PC-3 (cell line): ENCODE results near the gene IL10. TPM values are rescaled to one million over a fixed set of nuclear protein-coding genes. Genes with fewer than 3 reads are reported as not detected.

ENCODE experiments used
- ATAC-seq: fragments of 200-7000 bp; cut with Tn5 transposase; 2 replicates; pipeline ENCODE4 v1.9.1; 2020; ENCODE audit warnings: mild to moderate bottlenecking, moderate library complexity
- BruUV-seq: library from RNA; stranded (reverse); fragments of 400-500 nt; replicated peaks from 2 replicates; lab custom pipeline; 2021; lab: Mats Ljungman, UMichigan
- CTCF ChIA-PET: fragments of 300-600 bp; sonication (Branson Sonifier 250); formaldehyde crosslinking; loops from one replicate; lab custom pipeline; 2022; ENCODE audit warnings: antibody characterized with exemption; lab: Charles Lee
- POLR2A ChIA-PET: fragments of 300-600 bp; sonication (Branson Sonifier 250); formaldehyde crosslinking; loops from one replicate; lab custom pipeline; 2022; ENCODE audit warnings: antibody characterized with exemption; ENCODE audit not compliant: unreplicated experiment; lab: Charles Lee
- DNase-seq: peaks from one replicate; pipeline ENCODE4 v3.0.0-alpha.2; 2015
- H2AFZ ChIP-seq: fragments of 300-600 bp; sonication (generic); 2 replicates; pipeline ENCODE4 v1.6.0; 2016; ENCODE audit warnings: antibody characterized with exemption, low read length
- H3F3A ChIP-seq: fragments of 300-600 bp; sonication (generic); one replicate; pipeline ENCODE4 v1.6.0; 2017; ENCODE audit warnings: antibody characterized with exemption, low read length, control low read depth, mild to moderate bottlenecking; ENCODE audit not compliant: unreplicated experiment
- H3K27ac ChIP-seq: fragments of 300-600 bp; sonication (generic); 2 replicates; pipeline ENCODE4 v1.5.1; 2016; ENCODE audit warnings: mild to moderate bottlenecking, low read length
- H3K27me3 ChIP-seq: fragments of 300-600 bp; sonication (generic); 2 replicates; pipeline ENCODE4 v1.6.1; 2016; ENCODE audit warnings: low read length, mixed read lengths
- H3K36me3 ChIP-seq: fragments of 300-600 bp; sonication (generic); 2 replicates; pipeline ENCODE4 v1.6.1; 2016; ENCODE audit warnings: low read depth, mixed run types, low read length, mixed read lengths
- H3K4me1 ChIP-seq: fragments of 300-600 bp; sonication (generic); 2 replicates; pipeline ENCODE4 v1.5.1; 2016; ENCODE audit warnings: low read length; ENCODE audit not compliant: insufficient read depth
- H3K4me2 ChIP-seq: fragments of 300-600 bp; sonication (generic); 2 replicates; pipeline ENCODE4 v1.6.0; 2016; ENCODE audit warnings: low read length
- H3K4me3 ChIP-seq: fragments of 300-600 bp; sonication (generic); 2 replicates; pipeline ENCODE4 v1.5.1; 2016; ENCODE audit warnings: mild to moderate bottlenecking, low read length, mixed read lengths
- H3K79me2 ChIP-seq: fragments of 300-600 bp; sonication (generic); 2 replicates; pipeline ENCODE4 v1.6.1; 2017; ENCODE audit warnings: low read length, mixed read lengths
- H3K9ac ChIP-seq: fragments of 300-600 bp; sonication (generic); 2 replicates; pipeline ENCODE4 v1.6.0; 2016; ENCODE audit warnings: mild to moderate bottlenecking, low read length
- H3K9me2 ChIP-seq: fragments of 300-600 bp; sonication (generic); replicated peaks from 2 replicates; pipeline ENCODE4 v1.6.1; 2016; ENCODE audit warnings: mixed run types, low read length, mixed read lengths
- H3K9me3 ChIP-seq: fragments of 300-600 bp; sonication (generic); 2 replicates; pipeline ENCODE4 v1.6.1; 2016; ENCODE audit warnings: low read length, mixed read lengths
- H4K20me1 ChIP-seq: fragments of 300-600 bp; sonication (generic); 2 replicates; pipeline ENCODE4 v1.6.1; 2016; ENCODE audit warnings: low read length, mixed read lengths
- EZH2 ChIP-seq: fragments of 300-600 bp; sonication (generic); IDR thresholded peaks from one replicate; pipeline ENCODE4 v1.6.1; 2017; ENCODE audit warnings: antibody characterized with exemption, mild to moderate bottlenecking, low read length; ENCODE audit not compliant: unreplicated experiment
- EZH2phosphoT487 ChIP-seq: fragments of 300-600 bp; sonication (generic); IDR thresholded peaks from 2 replicates; pipeline ENCODE4 v1.6.1; 2018; ENCODE audit warnings: mild to moderate bottlenecking, antibody characterized with exemption, low read length, borderline replicate concordance
- intact Hi-C: fragments of 100-400 bp; cut with micrococcal nuclease; formaldehyde crosslinking; loops from 2 replicates; pipeline ENCODE4 v1.9.0; 2023
- total RNA-seq: library from RNA; depleted of rRNA; stranded (reverse); fragments of >200 nt; gene quantifications from 2 replicates; pipeline ENCODE4 v1.2.3, GENCODE V29; 2014
- TF ChIP-seq, protein P1 (sequence below): fragments of 300-600 bp; sonication (generic); conservative IDR thresholded peaks from 2 replicates; pipeline ENCODE4 v1.5.1; 2017; ENCODE audit warnings: antibody characterized with exemption, low read depth, mild to moderate bottlenecking, low read length

IL10 gene
- total RNA-seq, 1 experiment from 2014 or later, result not detected

DNA sequence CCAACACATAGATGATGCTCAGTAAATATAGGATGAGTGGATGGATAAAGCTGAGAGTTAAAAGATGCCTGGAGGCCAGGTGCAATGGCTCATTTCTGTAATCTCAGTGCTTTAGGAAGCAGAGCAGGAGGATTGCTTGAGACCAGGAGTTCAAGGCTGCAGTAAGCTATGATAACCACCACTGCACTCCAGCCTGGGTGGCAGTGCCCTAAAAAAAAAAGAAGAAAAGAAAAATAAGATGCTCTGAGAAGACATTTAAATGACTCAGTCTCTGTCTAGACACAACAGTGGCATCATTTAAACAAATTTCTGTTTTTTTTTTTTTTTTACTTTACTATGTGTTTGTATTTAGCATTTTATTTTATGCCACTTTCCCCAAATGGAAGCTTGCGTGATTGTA lies 27.0 kb downstream of the IL10 start:
- no peaks in the 10 kb centered on the region for H3K9me3 ChIP-seq
- H3K27me3 ChIP-seq, result no peaks in the 10 kb centered on the region
- no TSS peak for BruUV-seq
- H3K4me3 ChIP-seq, result no peak overlapping the region
- DNase-seq, result no peak
- no peaks in the 10 kb centered on the region for H3K9me2 ChIP-seq
- no peaks in the 10 kb centered on the region for H3K79me2 ChIP-seq
- H3F3A ChIP-seq, result no peaks in the 10 kb centered on the region
- ChIA-PET POLR2A (interaction anchor here (0.7 kb wide), 1 partner anchor 76 kb away, joined by 4 read pairs; no protein-coding TSS in a partner anchor), CTCF (no interaction called here)
- H2AFZ ChIP-seq, result no peak overlapping the region
- no peaks in the 10 kb centered on the region for H3K36me3 ChIP-seq
- H4K20me1 ChIP-seq, result no peaks in the 10 kb centered on the region
- H3K4me2 ChIP-seq, result no peak overlapping the region
- H3K27ac ChIP-seq, result no peak overlapping the region
- no peaks in the 10 kb centered on the region for H3K4me1 ChIP-seq
- no peak overlapping the region for H3K9ac ChIP-seq
- no peak for ATAC-seq
- TF ChIP-seq EZH2 (no peak), EZH2phosphoT487 (no peak)
- intact Hi-C loops, result no loop called here

- no peak overlapping the region for H3K4me3 ChIP-seq
- H3K27me3 ChIP-seq, result no peaks in the 10 kb centered on the region
- ATAC-seq (no peak), DNase-seq (no peak)
- TF ChIP-seq, protein P1, sequence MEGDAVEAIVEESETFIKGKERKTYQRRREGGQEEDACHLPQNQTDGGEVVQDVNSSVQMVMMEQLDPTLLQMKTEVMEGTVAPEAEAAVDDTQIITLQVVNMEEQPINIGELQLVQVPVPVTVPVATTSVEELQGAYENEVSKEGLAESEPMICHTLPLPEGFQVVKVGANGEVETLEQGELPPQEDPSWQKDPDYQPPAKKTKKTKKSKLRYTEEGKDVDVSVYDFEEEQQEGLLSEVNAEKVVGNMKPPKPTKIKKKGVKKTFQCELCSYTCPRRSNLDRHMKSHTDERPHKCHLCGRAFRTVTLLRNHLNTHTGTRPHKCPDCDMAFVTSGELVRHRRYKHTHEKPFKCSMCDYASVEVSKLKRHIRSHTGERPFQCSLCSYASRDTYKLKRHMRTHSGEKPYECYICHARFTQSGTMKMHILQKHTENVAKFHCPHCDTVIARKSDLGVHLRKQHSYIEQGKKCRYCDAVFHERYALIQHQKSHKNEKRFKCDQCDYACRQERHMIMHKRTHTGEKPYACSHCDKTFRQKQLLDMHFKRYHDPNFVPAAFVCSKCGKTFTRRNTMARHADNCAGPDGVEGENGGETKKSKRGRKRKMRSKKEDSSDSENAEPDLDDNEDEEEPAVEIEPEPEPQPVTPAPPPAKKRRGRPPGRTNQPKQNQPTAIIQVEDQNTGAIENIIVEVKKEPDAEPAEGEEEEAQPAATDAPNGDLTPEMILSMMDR, result no peak
- TF ChIP-seq EZH2phosphoT487, result no peak
- no peak for TF ChIP-seq EZH2
- H3K4me1 ChIP-seq, result 0 out of 2 replicates have a peak, but pooled peaks cover under 1% of the 10 kb centered on the region
- no peak overlapping the region for H2AFZ ChIP-seq
- H3K9me2 ChIP-seq, result no peaks in the 10 kb centered on the region
- no peaks in the 10 kb centered on the region for H3K36me3 ChIP-seq
- CTCF ChIA-PET, result no interaction called here
- BruUV-seq, result no TSS peak
- H3F3A ChIP-seq, result no peaks in the 10 kb centered on the region
- no peak overlapping the region for H3K9ac ChIP-seq
- POLR2A ChIA-PET, result interaction anchor here (0.6 kb wide), 1 partner anchor 26 kb away, joined by 3 read pairs; the partner anchor contains the start of gene IL19
- no peaks in the 10 kb centered on the region for H4K20me1 ChIP-seq
- intact Hi-C loops, result no loop called here
- H3K27ac ChIP-seq, result no peak overlapping the region
- H3K79me2 ChIP-seq, result no peaks in the 10 kb centered on the region
- H3K9me3 ChIP-seq, result no peaks in the 10 kb centered on the region
- H3K4me2 ChIP-seq, result no peak overlapping the region
Observed at GRCh38 chr1:206744683-206745082, 27.6 kb downstream of the IL10 start.

- Histone ChIP-seq H4K20me1 (no peaks in the 10 kb centered on the region), H3K9me3 (no peaks in the 10 kb centered on the region), H3K4me1 (peaks cover 6% of the 10 kb centered on the region), H3K9me2 (no peaks in the 10 kb centered on the region), H2AFZ (no peak overlapping the region), H3K79me2 (no peaks in the 10 kb centered on the region), H3F3A (no peaks in the 10 kb centered on the region), H3K36me3 (no peaks in the 10 kb centered on the region), H3K4me3 (no peak overlapping the region), H3K9ac (no peak overlapping the region), H3K4me2 (no peak overlapping the region), H3K27ac (no peak overlapping the region), H3K27me3 (no peaks in the 10 kb centered on the region)
- CTCF ChIA-PET, result interaction anchor here (0.8 kb wide), 1 partner anchor 59 kb away, joined by 6 read pairs; no protein-coding TSS in a partner anchor
- no peak for TF ChIP-seq EZH2phosphoT487
- ATAC-seq, result no peak
- intact Hi-C loops, result no loop called here
- no TSS peak for BruUV-seq
- no peak for DNase-seq
- POLR2A ChIA-PET, result no interaction called here
Observed at GRCh38 chr1:206742719-206743383, 29.4 kb downstream of the IL10 start.
